Activated naive CD8-positive, alpha-beta T cell treated with anti-CD3 and anti-CD28 coated beads, Interleukin-2, amount 10 ng/mL, durations not matched to agents 7 days and 5 days (primary cell): Measurements from ENCODE around the gene UBE2Q2. TPM values are rescaled to one million over a fixed set of nuclear protein-coding genes. Genes with fewer than 3 reads are reported as not detected.
A peak's percentile ranks its signal among the peaks of the same experiment; 100 is the strongest.
"Not testable (repeated sequence)": the region's sequence is repeated elsewhere in the genome, so short reads cannot be mapped to it uniquely, and the experiment has no call there.

Source experiments
- ATAC-seq: fragments of 150-1000 bp; cut with Tn5 transposase; one replicate; pipeline ENCODE4 v1.10.0; 2021; ENCODE audit warnings: low read depth, moderate library complexity
- POLR2A ChIA-PET: fragments of 350-600 bp; sonication (Branson Sonifier 250); formaldehyde crosslinking; loops from one replicate; lab custom pipeline; 2021; ENCODE audit warnings: antibody characterized with exemption; lab: Charles Lee
- DNase-seq: peaks from one replicate; pipeline ENCODE4 v3.0.0; 2021
- H3K27ac Mint-ChIP-seq: one replicate; pipeline ENCODE4 v1.8.0; 2022; ENCODE audit warnings: mild to moderate bottlenecking, mixed read lengths
- H3K27me3 Mint-ChIP-seq: one replicate; pipeline ENCODE4 v1.8.0; 2022; ENCODE audit warnings: mild to moderate bottlenecking, moderate library complexity, mixed read lengths
- H3K36me3 Mint-ChIP-seq: one replicate; pipeline ENCODE4 v1.8.0; 2021; ENCODE audit warnings: mild to moderate bottlenecking, mixed read lengths
- H3K4me1 Mint-ChIP-seq: one replicate; pipeline ENCODE4 v1.8.0; 2021; ENCODE audit warnings: mixed read lengths
- H3K4me3 Mint-ChIP-seq: one replicate; pipeline ENCODE4 v1.8.0; 2022; ENCODE audit warnings: mild to moderate bottlenecking, moderate library complexity, mixed read lengths
- H3K9me3 Mint-ChIP-seq: one replicate; pipeline ENCODE4 v1.8.0; 2021; ENCODE audit warnings: mixed read lengths
- total RNA-seq, 2 experiments: library from RNA; stranded (reverse); gene quantifications; one replicate each; pipeline ENCODE4 v1.2.3, GENCODE V29; 2021

Gene UBE2Q2
- total RNA-seq, 2 experiments from 2014 or later = 27.5 to 29.7 TPM

DNA sequence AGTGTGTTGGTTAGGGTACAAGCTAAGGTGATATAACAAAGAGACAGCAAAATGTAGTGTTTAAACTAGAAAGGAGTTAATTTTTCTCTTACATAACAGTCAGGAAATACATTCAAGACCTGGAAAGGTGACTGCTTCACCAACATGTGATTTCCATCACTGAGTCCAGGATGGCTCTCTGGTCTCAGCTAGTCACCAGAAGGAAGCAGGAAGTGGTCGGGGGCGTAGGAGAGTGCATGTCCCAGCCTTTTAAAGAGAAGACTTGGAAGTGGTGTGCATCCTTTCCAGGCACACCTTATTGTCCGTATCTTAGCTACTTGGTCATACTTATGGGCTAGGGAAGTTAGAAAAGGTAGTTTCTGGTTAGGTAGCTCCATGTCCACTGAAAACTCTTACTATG, 11.1 kb upstream of the UBE2Q2 start:
- Mint-ChIP-seq H3K27ac (no peak overlapping the region), H3K27me3 (peaks cover 2% of the 10 kb centered on the region), H3K9me3 (no peaks in the 10 kb centered on the region), H3K4me3 (no peak overlapping the region), H3K4me1 (peaks cover 20% of the 10 kb centered on the region), H3K36me3 (peaks cover 1% of the 10 kb centered on the region)
- DNase-seq = no peak
- ATAC-seq = no peak
- POLR2A ChIA-PET = interaction anchor here (2.4 kb wide), 1 partner anchor 11 kb away, joined by 13 read pairs; the partner anchor contains the start of gene UBE2Q2

DNA sequence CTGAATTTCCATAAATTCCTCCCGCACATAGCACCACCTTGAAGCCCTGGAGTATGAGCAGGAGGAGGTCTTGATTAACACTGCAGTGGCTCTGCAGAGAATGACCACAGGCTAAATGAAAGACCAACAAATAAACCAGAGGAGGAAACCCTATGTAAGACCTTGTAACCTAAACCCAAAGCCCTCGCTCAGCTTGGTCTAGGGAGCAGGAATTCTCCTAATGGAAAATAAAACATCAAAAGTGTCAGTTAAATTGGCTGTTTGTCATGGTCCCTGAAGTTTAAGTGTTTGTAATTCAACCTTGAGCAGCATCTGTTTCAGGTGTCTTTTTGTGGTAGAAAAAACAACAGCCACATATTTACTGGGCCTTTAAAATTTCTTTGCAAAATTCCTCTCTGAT, 9.2 kb upstream of the UBE2Q2 start:
- DNase-seq (no peak), ATAC-seq (no peak)
- Mint-ChIP-seq H3K36me3 (peaks cover 1% of the 10 kb centered on the region), H3K4me3 (no peak overlapping the region), H3K27me3 (no peaks in the 10 kb centered on the region), H3K27ac (no peak overlapping the region), H3K9me3 (no peaks in the 10 kb centered on the region), H3K4me1 (peaks cover 10% of the 10 kb centered on the region)
- POLR2A ChIA-PET = no interaction called here

DNA sequence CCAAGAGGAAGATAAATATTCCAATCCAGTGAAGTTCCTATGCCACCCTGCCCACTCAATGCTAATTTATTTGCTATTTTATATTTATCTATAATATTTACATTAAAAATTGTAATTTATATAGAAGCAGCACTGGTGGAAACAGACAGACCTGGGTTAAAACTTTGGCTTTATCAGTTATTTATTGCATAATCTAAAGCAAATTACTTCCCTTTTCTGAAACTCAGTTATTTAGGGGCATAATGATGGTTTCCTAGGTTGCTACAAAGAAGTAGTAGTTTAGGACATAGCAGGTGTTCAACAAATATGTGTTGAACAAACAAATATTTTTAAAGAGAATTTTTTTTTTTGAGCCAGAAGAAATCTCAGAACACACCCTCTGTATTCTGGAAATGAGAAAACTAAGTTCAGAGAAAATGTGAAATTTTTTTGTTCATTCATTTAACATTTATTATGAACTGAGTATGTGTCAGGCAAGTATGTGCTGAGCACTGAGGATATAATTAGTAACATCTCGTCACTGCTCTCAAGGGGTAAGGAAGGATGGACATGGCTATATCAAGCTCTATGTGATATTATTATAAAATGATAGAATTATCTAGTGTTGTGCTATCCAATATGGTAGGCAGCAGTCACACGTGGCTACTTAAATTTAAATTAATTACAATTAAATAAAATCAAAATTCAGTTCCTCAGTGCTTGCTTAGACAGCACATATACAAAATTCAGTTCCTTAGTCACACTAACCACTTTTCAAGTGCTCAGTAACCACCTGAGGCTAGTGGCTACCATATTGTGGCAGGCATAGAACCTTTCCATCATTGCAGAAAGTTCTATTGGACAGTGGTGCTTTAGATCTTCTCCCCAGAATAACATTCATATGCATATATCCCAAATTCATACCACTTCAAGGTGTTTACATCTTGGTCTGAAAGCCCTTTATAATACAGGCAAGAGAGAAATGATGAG, 7.0 kb upstream of the UBE2Q2 start:
- peaks cover 10% of the 10 kb centered on the region for H3K4me1 Mint-ChIP-seq
- H3K27ac Mint-ChIP-seq = no peak overlapping the region
- no peaks in the 10 kb centered on the region for H3K36me3 Mint-ChIP-seq
- POLR2A ChIA-PET = interaction anchor here (1.0 kb wide), 1 partner anchor 67 kb away, joined by 3 read pairs; the partner anchor contains the start of gene FBXO22
- H3K9me3 Mint-ChIP-seq = no peaks in the 10 kb centered on the region
- no peak overlapping the region for H3K4me3 Mint-ChIP-seq
- peaks cover 6% of the 10 kb centered on the region for H3K27me3 Mint-ChIP-seq
- ATAC-seq (no peak), DNase-seq (no peak)

DNA sequence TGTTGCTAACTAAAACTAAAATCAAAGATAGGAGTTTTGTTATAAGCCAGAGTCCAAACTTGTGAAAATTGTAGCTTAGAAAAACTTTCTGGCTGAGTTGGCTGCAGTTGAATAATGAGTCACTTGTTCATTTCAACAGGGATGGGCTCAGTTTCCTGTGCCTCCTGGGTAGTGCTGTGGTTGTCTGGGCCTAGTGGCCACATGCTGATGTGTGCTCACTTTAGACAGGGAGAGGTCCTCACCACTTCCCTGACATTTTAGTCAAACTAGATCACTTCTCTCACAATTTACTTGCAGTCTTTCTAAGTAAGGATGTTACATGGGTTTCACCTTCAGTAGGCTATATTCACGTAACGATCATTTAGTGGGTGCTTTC, 6.3 kb upstream of the UBE2Q2 start:
- no peaks in the 10 kb centered on the region for H3K9me3 Mint-ChIP-seq
- ATAC-seq (peak; percentile 98), DNase-seq (peak; percentile 41)
- peaks cover 5% of the 10 kb centered on the region for H3K4me1 Mint-ChIP-seq
- H3K36me3 Mint-ChIP-seq = no peaks in the 10 kb centered on the region
- peaks cover 12% of the 10 kb centered on the region for H3K27me3 Mint-ChIP-seq
- H3K4me3 Mint-ChIP-seq = no peak overlapping the region
- H3K27ac Mint-ChIP-seq = no peak overlapping the region
- POLR2A ChIA-PET = interaction anchor here (1.0 kb wide), 1 partner anchor 66 kb away, joined by 3 read pairs; the partner anchor contains the start of gene FBXO22

DNA sequence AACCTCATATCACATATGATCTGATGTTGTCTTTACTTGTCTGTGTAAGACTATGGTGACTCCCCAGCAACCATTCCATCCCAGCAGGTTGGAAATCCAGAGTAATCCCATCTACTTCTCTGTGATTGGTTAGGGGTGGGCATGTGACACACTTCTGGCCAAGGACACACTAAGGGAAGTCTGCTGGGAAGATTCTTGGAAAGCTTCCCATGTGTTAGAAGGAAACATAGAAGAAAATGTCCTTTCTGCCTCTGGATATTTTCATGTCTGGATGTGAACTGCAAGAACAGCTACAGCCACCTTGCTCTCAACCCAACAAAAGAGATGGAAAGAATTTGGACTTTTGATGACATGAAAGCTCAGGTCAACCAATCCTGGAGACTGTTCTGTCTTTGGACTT, 2.6 kb upstream of the UBE2Q2 start:
- Mint-ChIP-seq H3K4me3 (no peak overlapping the region), H3K27ac (no peak overlapping the region), H3K4me1 (peaks cover 22% of the 10 kb centered on the region), H3K9me3 (no peaks in the 10 kb centered on the region), H3K27me3 (peaks cover 19% of the 10 kb centered on the region), H3K36me3 (peaks cover 5% of the 10 kb centered on the region)
- no peak for ATAC-seq
- POLR2A ChIA-PET = no interaction called here
- no peak for DNase-seq

DNA sequence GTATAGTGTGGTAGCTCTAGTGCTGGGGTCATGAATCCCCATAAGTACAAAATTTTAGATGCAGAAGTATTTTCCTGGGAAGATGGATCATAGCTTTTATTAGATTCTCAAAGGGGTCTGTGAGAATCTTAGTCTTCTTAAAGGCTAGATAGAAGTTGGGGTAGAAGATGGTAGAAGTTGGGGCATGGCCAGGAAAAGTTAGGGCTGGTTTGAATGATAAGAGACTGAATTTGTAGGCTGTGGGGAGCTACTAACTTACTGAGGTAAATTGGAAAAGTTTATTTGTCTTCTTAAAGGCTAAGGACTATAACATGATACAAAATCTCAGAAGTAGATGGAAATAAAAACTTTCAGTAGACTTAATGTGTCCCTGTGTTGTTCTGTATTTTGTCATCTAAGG, 1.6 kb upstream of the UBE2Q2 start:
- H3K27ac Mint-ChIP-seq = no peak overlapping the region

DNA sequence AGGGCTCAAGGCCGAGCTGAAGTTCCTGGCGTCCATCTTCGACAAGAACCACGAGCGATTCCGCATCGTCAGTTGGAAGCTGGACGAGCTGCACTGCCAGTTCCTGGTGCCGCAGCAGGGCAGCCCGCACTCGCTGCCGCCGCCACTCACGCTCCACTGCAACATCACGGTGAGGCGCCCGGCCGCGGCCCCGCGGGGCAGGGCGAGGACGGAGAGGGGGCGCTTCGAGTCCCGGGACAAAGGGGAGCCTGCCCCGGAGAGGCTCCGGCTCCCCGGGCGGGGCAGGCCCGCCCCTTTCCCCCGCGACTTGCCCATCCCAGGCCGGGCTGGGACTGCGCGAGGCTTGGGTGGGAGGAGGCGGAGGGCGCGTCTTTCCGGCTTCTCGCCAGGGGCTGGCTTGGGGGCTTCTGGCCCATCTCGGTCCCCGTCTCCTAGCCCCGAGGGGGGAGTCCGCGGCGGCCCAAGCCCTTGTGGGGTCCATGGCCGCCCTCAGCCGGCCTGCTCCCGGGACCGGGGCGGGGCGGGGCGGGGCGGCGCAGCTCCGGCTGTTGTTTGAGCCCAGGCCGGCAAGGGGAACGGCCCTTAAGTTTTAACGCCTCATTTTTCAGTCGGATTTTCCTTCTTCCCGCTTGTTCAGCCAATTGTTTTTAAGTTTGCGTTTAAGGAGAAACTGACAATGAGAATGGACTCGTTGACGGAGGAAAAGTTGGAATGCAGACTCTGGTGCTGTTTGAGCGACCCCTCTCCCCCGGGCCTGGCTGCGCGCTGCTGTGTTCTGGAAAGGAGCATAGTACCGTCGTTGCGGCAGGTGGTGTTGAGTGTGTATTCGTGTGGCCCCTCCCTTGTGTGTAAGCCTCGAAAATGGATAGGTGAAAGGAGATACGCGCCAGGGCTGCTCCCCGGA, 683 bp downstream of the UBE2Q2 start:
- no peaks in the 10 kb centered on the region for H3K9me3 Mint-ChIP-seq
- H3K4me1 Mint-ChIP-seq = peaks cover 36% of the 10 kb centered on the region
- peak overlapping the region; percentile 94 for H3K4me3 Mint-ChIP-seq
- peaks cover 19% of the 10 kb centered on the region for H3K27me3 Mint-ChIP-seq
- POLR2A ChIA-PET = interaction anchor here (0.6 to 2.4 kb wide), 8 partner anchors 9 to 388 kb away, joined by 3 to 13 read pairs (median 4); no protein-coding TSS in a partner anchor
- DNase-seq = peak; percentile 78
- ATAC-seq = peak; percentile 68
- H3K27ac Mint-ChIP-seq = peak overlapping the region; percentile 90
- peaks cover 13% of the 10 kb centered on the region for H3K36me3 Mint-ChIP-seq

More for the DNA sequence above, 1.6 kb upstream of the UBE2Q2 start:
- H3K36me3 Mint-ChIP-seq = peaks cover 7% of the 10 kb centered on the region
- no peak for DNase-seq
- no peaks in the 10 kb centered on the region for H3K9me3 Mint-ChIP-seq
- H3K27me3 Mint-ChIP-seq = peaks cover 19% of the 10 kb centered on the region
- POLR2A ChIA-PET = no interaction called here
- H3K4me1 Mint-ChIP-seq = peaks cover 26% of the 10 kb centered on the region
- no peak for ATAC-seq
- no peak overlapping the region for H3K4me3 Mint-ChIP-seq

DNA sequence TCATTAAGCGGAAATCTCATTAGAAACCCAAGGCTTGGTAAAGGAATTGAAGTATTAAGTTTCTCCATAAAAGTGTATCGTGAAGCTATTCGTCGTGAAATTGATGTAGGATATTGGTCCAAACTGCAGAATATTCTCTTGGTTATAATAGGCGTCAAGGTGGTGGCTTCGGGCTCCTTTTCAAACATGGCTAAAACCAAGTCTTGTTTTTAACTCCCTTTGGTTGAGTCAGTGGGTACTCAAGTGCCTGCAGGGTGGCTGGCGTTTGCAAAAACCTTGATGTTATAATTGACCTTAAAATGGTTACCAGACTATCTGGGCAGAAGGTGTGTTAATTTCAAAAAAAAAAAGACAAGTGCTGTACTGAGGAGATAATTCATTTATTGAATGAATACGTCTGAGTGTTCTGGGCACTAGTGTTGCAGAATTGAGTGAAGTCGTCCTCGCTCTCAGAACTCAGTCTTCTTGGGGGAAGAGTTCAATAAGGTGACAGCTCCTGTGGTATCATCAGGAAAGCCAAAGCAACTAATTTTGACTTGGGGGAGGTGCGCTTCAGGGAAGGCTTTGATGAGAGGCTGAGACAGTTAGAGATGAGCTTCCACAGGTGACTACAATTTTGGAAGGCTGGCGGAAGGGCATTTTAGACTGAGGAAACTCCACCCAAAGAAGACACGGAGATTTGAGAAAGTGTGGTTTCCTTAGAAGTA, 1.5 kb downstream of the UBE2Q2 start:
- POLR2A ChIA-PET = interaction anchor here (0.5 to 2.4 kb wide), 3 partner anchors 13 to 1082 kb away, joined by 3 to 13 read pairs (median 4); partner anchors contain the start of gene FBXO22
- no peaks in the 10 kb centered on the region for H3K9me3 Mint-ChIP-seq
- H3K27ac Mint-ChIP-seq = peak overlapping the region; percentile 90
- ATAC-seq = no peak
- peaks cover 37% of the 10 kb centered on the region for H3K4me1 Mint-ChIP-seq
- DNase-seq = no peak
- H3K4me3 Mint-ChIP-seq = peak overlapping the region; percentile 94
- H3K36me3 Mint-ChIP-seq = peaks cover 21% of the 10 kb centered on the region
- H3K27me3 Mint-ChIP-seq = peaks cover 19% of the 10 kb centered on the region

DNA sequence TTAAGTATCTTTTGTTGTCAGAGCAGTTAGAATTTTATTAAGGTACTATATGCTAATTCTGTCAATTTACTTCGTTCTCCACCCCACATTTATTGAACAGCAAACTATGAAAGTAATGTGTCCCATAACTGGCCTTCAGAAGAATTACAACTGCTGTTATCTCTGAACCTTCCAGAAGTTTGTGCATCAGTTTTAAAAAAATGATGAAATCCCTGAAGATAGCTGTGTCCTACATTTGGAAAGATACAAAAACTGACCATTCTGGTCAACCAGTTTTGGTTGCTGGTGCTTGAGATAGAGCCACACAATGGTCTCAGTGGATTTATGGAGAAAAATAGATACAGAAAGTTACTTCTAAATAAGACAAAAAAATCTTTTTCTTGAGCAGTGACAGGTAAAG, 5.9 kb downstream of the UBE2Q2 start:
- POLR2A ChIA-PET = no interaction called here
- no peak for DNase-seq
- Mint-ChIP-seq H3K9me3 (no peaks in the 10 kb centered on the region), H3K4me1 (peaks cover 36% of the 10 kb centered on the region), H3K27me3 (no peaks in the 10 kb centered on the region), H3K27ac (no peak overlapping the region), H3K36me3 (peaks cover 36% of the 10 kb centered on the region), H3K4me3 (no peak overlapping the region)
- no peak for ATAC-seq

DNA sequence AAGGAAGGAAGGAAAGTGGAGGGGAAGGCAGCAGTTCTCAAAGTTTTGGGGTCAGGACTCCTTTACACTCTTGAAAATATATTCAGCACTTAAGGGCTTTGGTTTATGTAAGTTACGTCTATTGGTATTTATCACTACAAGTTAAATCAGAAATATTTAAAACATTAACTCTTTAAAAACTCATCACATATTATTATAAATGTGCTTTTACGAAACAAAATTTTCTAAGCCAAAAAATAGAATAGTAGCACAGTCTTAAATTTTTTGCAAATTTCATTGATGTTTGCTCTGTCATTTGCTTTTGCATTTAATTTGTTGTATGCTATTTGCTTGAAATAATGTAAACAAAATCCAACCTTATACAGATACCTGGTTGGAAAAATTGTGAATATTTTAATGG, 7.5 kb downstream of the UBE2Q2 start:
- POLR2A ChIA-PET = no interaction called here
- ATAC-seq = no peak
- no peak for DNase-seq
- Mint-ChIP-seq H3K27ac (no peak overlapping the region), H3K36me3 (peaks cover 34% of the 10 kb centered on the region), H3K27me3 (no peaks in the 10 kb centered on the region), H3K9me3 (no peaks in the 10 kb centered on the region), H3K4me3 (no peak overlapping the region), H3K4me1 (peaks cover 22% of the 10 kb centered on the region)

DNA sequence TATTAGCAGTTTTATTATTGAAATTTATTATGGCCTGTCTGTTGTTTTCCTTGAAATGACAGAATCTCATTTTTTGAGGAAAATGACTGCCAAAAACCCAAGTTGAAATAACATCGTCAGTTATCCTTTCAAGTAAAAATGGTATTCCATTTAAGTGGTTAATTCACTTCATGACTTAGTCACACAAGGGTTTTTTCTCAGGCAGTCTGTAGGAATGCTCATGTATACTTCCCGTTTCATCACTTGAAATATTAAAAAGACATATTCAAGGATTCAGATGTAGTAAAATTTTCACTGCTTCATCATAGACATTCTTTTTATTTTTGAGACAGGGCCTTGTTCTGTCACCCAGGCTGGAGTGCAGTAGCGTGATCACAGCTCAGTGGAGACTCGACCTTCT, 8.3 kb downstream of the UBE2Q2 start:
- H3K36me3 Mint-ChIP-seq = peaks cover 35% of the 10 kb centered on the region
- H3K4me1 Mint-ChIP-seq = peaks cover 17% of the 10 kb centered on the region
- H3K9me3 Mint-ChIP-seq, H3K4me3 Mint-ChIP-seq, DNase-seq, H3K27me3 Mint-ChIP-seq, H3K27ac Mint-ChIP-seq, POLR2A ChIA-PET, ATAC-seq: not testable (repeated sequence)

DNA sequence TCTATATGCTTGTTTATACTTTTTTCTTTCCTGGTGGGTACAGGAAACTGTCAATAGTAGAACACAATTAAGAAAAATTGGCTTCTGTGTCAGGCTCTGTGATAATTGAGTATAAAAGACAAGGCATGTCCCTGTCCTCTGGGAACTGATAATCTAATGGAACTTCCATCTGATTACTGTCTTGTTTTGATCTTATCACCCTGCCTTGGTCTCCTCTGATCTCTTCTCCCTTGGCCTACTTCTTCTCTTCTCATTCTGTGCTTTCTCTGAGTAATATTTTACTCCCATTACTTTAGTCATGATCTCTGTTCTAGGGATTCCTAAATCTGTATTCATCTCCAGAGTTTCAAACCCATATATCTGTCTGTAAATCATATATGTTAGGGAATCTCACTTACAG, 14.6 kb downstream of the UBE2Q2 start:
- H3K36me3 Mint-ChIP-seq = peaks cover 32% of the 10 kb centered on the region
- POLR2A ChIA-PET = no interaction called here
- ATAC-seq = no peak
- no peak overlapping the region for H3K27ac Mint-ChIP-seq
- H3K4me1 Mint-ChIP-seq = peaks cover 9% of the 10 kb centered on the region
- H3K9me3 Mint-ChIP-seq = no peaks in the 10 kb centered on the region
- no peak overlapping the region for H3K4me3 Mint-ChIP-seq
- DNase-seq = no peak
- H3K27me3 Mint-ChIP-seq = no peaks in the 10 kb centered on the region
